MM.1S (cell line): ENCODE results near the gene ST6GALNAC4.
A peak's percentile ranks its signal among the peaks of the same experiment; 100 is the strongest.

Source experiments
- DNase-seq: peaks from one replicate; pipeline ENCODE4 v3.0.0-alpha.2; 2015
- H2AFZ ChIP-seq: fragments of 300-600 bp; sonication (generic); 2 replicates; pipeline ENCODE4 v1.6.0; 2016; ENCODE audit warnings: antibody characterized with exemption, low read length
- H3F3A ChIP-seq: fragments of 300-600 bp; sonication (generic); 2 replicates; pipeline ENCODE4 v1.6.1; 2016; ENCODE audit warnings: mild to moderate bottlenecking, antibody characterized with exemption, low read length, moderate library complexity, mixed read lengths; ENCODE audit not compliant: insufficient read depth
- H3K27ac ChIP-seq: fragments of 300-600 bp; sonication (generic); 2 replicates; pipeline ENCODE4 v1.5.1; 2016; ENCODE audit warnings: mild to moderate bottlenecking, low read length
- H3K27me3 ChIP-seq: fragments of 300-600 bp; sonication (generic); replicated peaks from 2 replicates; pipeline ENCODE4 v1.6.0; 2016; ENCODE audit warnings: low read length; ENCODE audit not compliant: insufficient read depth
- H3K36me3 ChIP-seq: fragments of 300-600 bp; sonication (generic); replicated peaks from 2 replicates; pipeline ENCODE4 v1.6.1; 2016; ENCODE audit warnings: mild to moderate bottlenecking, low read length, mixed read lengths; ENCODE audit not compliant: insufficient read depth
- H3K4me1 ChIP-seq: fragments of 300-600 bp; sonication (generic); 2 replicates; pipeline ENCODE4 v1.6.1; 2016; ENCODE audit warnings: low read length, mixed read lengths
- H3K4me2 ChIP-seq: fragments of 300-600 bp; sonication (generic); 2 replicates; pipeline ENCODE4 v1.6.0; 2016; ENCODE audit warnings: low read depth, low read length
- H3K4me3 ChIP-seq: fragments of 300-600 bp; sonication (generic); 2 replicates; pipeline ENCODE4 v1.5.1; 2016; ENCODE audit warnings: low read length, mixed read lengths
- H3K79me2 ChIP-seq: fragments of 300-600 bp; sonication (generic); 2 replicates; pipeline ENCODE4 v1.6.1; 2016; ENCODE audit warnings: mixed run types, low read length, mixed read lengths
- H3K9ac ChIP-seq: fragments of 300-600 bp; sonication (generic); 2 replicates; pipeline ENCODE4 v1.6.1; 2016; ENCODE audit warnings: low read length, mixed read lengths
- H3K9me2 ChIP-seq: fragments of 300-600 bp; sonication (generic); replicated peaks from 2 replicates; pipeline ENCODE4 v1.6.1; 2016; ENCODE audit warnings: mild to moderate bottlenecking, low read length, mixed read lengths; ENCODE audit not compliant: insufficient read depth
- H3K9me3 ChIP-seq: fragments of 300-600 bp; sonication (generic); replicated peaks from 2 replicates; pipeline ENCODE4 v1.6.1; 2016; ENCODE audit warnings: mild to moderate bottlenecking, low read length, mixed read lengths; ENCODE audit not compliant: insufficient read depth
- H4K20me1 ChIP-seq: fragments of 300-600 bp; sonication (generic); 2 replicates; pipeline ENCODE4 v1.6.1; 2016; ENCODE audit warnings: mild to moderate bottlenecking, low read length, moderate library complexity, mixed read lengths; ENCODE audit not compliant: insufficient read depth
- CTCF ChIP-seq: fragments of 300-600 bp; sonication (generic); IDR thresholded peaks from 2 replicates; pipeline ENCODE4 v1.5.1; 2016; ENCODE audit warnings: antibody characterized with exemption, low read length, mixed read lengths
- EZH2 ChIP-seq: fragments of 300-600 bp; sonication (generic); optimal IDR thresholded peaks from 2 replicates; pipeline ENCODE3; 2017; ENCODE audit warnings: low read depth, mild to moderate bottlenecking, antibody characterized with exemption, low read length, mixed read lengths
- EZH2phosphoT487 ChIP-seq: fragments of 300-600 bp; sonication (generic); IDR thresholded peaks from 2 replicates; pipeline ENCODE4 v1.6.1; 2018; ENCODE audit warnings: antibody characterized with exemption, low read length

Gene ST6GALNAC4

GRCh38 chr9:127913682-127914081 is 3.2 kb downstream of the ST6GALNAC4 start:
- Histone ChIP-seq H3F3A (peaks cover 30% of the 10 kb centered on the region), H3K27me3 (no peaks in the 10 kb centered on the region), H3K4me3 (no peak overlapping the region), H4K20me1 (no peaks in the 10 kb centered on the region), H3K9ac (no peak overlapping the region), H3K36me3 (peaks cover 12% of the 10 kb centered on the region), H3K4me1 (peaks cover 48% of the 10 kb centered on the region), H3K27ac (no peak overlapping the region), H2AFZ (no peak overlapping the region), H3K79me2 (peaks cover 71% of the 10 kb centered on the region), H3K9me2 (no peaks in the 10 kb centered on the region), H3K9me3 (no peaks in the 10 kb centered on the region), H3K4me2 (no peak overlapping the region)
- DNase-seq: no peak
- no peak for TF ChIP-seq EZH2
- no peak for TF ChIP-seq CTCF
- TF ChIP-seq EZH2phosphoT487: no peak

DNA sequence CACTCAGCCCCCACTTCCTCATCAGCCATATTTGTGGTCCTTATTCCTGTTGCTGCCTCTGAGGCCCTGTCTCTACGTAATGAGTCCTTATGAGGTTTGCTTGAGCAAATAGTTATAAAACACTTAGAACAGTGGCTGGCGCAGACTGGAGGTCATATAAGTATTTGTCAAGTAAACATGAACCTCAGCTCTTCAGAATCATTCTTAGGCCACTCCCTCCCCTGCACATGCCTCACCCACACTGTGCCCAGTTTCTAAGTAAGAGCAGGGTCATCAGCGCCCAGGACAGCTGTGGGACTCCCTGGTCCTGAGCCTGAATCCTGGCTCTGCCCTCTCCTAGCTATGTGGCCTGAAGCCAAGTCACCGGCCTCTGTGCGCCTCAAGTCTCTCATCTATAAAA is 4.0 kb downstream of the ST6GALNAC4 start:
- peaks cover 30% of the 10 kb centered on the region for H3F3A ChIP-seq
- H3K4me3 ChIP-seq: no peak overlapping the region
- H3K27ac ChIP-seq: peak overlapping the region; percentile 90; the same call in 1 of the 2 replicates
- H3K4me1 ChIP-seq: peaks cover 40% of the 10 kb centered on the region
- no peak overlapping the region for H2AFZ ChIP-seq
- peaks cover 18% of the 10 kb centered on the region for H3K36me3 ChIP-seq
- H3K27me3 ChIP-seq: no peaks in the 10 kb centered on the region
- TF ChIP-seq EZH2phosphoT487: no peak
- no peak for DNase-seq
- peaks cover 71% of the 10 kb centered on the region for H3K79me2 ChIP-seq
- H3K9ac ChIP-seq: no peak overlapping the region
- H3K9me3 ChIP-seq: no peaks in the 10 kb centered on the region
- no peaks in the 10 kb centered on the region for H4K20me1 ChIP-seq
- H3K9me2 ChIP-seq: no peaks in the 10 kb centered on the region
- peak overlapping the region; percentile 43; the same call in 1 of the 2 replicates for H3K4me2 ChIP-seq

- H3K79me2 ChIP-seq: peaks cover 71% of the 10 kb centered on the region
- no peak overlapping the region for H2AFZ ChIP-seq
- peak overlapping the region; percentile 19; the same call in 1 of the 2 replicates for H3K4me3 ChIP-seq
- H3K27ac ChIP-seq: peak overlapping the region; percentile 90; the same call in 1 of the 2 replicates
- no peaks in the 10 kb centered on the region for H3K27me3 ChIP-seq
- H3K4me2 ChIP-seq: peak overlapping the region; percentile 43
- H3K9me2 ChIP-seq: no peaks in the 10 kb centered on the region
- no peaks in the 10 kb centered on the region for H3K9me3 ChIP-seq
- DNase-seq: no peak
- peaks cover 26% of the 10 kb centered on the region for H3F3A ChIP-seq
- peaks cover 34% of the 10 kb centered on the region for H3K4me1 ChIP-seq
- peaks cover 18% of the 10 kb centered on the region for H3K36me3 ChIP-seq
- TF ChIP-seq CTCF (no peak), EZH2 (no peak), EZH2phosphoT487 (no peak)
- H3K9ac ChIP-seq: peak overlapping the region; percentile 65
- H4K20me1 ChIP-seq: no peaks in the 10 kb centered on the region
Measured at GRCh38 chr9:127912296-127912695, 4.5 kb downstream of the ST6GALNAC4 start.

DNA sequence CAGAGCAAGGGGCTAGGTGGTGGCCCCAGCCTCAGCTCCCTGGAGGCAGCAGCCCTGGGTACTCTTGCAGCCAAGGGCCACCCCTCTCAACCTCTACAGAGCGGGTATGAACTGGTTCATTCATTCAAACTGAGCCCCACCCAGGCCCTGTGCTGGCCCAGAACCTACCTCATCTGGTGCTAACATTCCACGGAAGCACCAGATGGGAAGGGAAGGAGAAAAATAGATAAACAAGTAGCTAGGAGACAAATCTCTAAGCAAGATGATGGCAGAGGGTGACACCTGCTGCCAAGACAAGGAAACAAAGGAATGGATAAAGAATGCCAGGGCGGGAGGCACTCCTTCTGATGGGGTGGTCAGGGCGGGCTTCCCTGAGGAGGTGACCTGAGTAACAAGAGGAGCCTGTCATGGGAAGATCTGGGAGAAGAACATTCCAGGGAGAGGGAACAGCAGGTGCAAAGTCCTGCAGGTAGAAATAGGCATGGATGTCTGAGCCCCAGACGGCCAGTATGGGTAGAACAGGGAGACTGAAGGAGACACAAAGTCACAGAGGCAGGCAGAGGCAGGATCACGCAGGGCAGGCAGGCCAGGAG is 6.1 kb downstream of the ST6GALNAC4 start:
- Histone ChIP-seq H3K4me3 (no peak overlapping the region), H4K20me1 (no peaks in the 10 kb centered on the region), H3K4me2 (peak overlapping the region; percentile 43; the same call in 1 of the 2 replicates)

More for the DNA sequence above, 6.1 kb downstream of the ST6GALNAC4 start:
- no peaks in the 10 kb centered on the region for H3K9me3 ChIP-seq
- TF ChIP-seq EZH2phosphoT487 (no peak), CTCF (peak; percentile 17), EZH2 (no peak)
- H3K27me3 ChIP-seq: no peaks in the 10 kb centered on the region
- H3K4me1 ChIP-seq: peaks cover 32% of the 10 kb centered on the region
- peaks cover 61% of the 10 kb centered on the region for H3K79me2 ChIP-seq
- H2AFZ ChIP-seq: no peak overlapping the region
- H3F3A ChIP-seq: peaks cover 24% of the 10 kb centered on the region
- H3K27ac ChIP-seq: peak overlapping the region; percentile 90
- peaks cover 18% of the 10 kb centered on the region for H3K36me3 ChIP-seq
- no peaks in the 10 kb centered on the region for H3K9me2 ChIP-seq
- H3K9ac ChIP-seq: peak overlapping the region; percentile 65
- DNase-seq: no peak
